K562 (cell line): ENCODE measurements around the gene FOXO3. TPM values are rescaled to one million over a fixed set of nuclear protein-coding genes. Genes with fewer than 3 reads are reported as not detected.

Source experiments
- ASH1L ChIP-seq: fragments of 450-650 bp; IDR thresholded peaks from 2 replicates; pipeline ENCODE4 v1.6.1; 2018; ENCODE audit warnings: borderline replicate concordance, mild to moderate bottlenecking, low read depth; ENCODE audit not compliant: partially characterized antibody
- BMI1 ChIP-seq: fragments of 150-350 bp; IDR thresholded peaks from 2 replicates; pipeline ENCODE4 v1.6.1; 2014; ENCODE audit warnings: low read length
- EHMT2 ChIP-seq: fragments of 450-650 bp; IDR thresholded peaks from 2 replicates; pipeline ENCODE4 v1.6.1; 2018; ENCODE audit warnings: antibody characterized with exemption
- GATAD2A ChIP-seq: fragments of 450-650 bp; IDR thresholded peaks from 2 replicates; pipeline ENCODE4 v1.6.1; 2017
- MED1 ChIP-seq: sonication (generic); formaldehyde crosslinking; IDR thresholded peaks from 2 replicates; pipeline ENCODE4 v1.8.1; 2023; ENCODE audit warnings: missing genetic modification reagents, borderline replicate concordance
- NBN ChIP-seq: fragments of 450-650 bp; IDR thresholded peaks from 2 replicates; pipeline ENCODE4 v1.6.1; 2016; ENCODE audit warnings: low read depth, mild to moderate bottlenecking
- NONO ChIP-seq, 2 experiments: fragments of 200-400 bp in 1 of 2; fragments of 450-650 bp in 1 of 2; formaldehyde crosslinking in 1 of 2; IDR thresholded peaks; 2 replicates each; pipeline ENCODE4 v1.6.1; 2017; ENCODE audit warnings: low read depth in 2 of 2, mild to moderate bottlenecking in 2 of 2, moderate library complexity in 2 of 2, low read length in 1 of 2
- NR1H2 ChIP-seq: sonication (generic); formaldehyde crosslinking; IDR thresholded peaks from 2 replicates; pipeline ENCODE4 v1.4.0; 2020; ENCODE audit warnings: mild to moderate bottlenecking, missing genetic modification reagents
- PHB ChIP-seq: fragments of 250-450 bp; sonication (Bioruptor Pico); IDR thresholded peaks from 2 replicates; pipeline ENCODE4 v1.5.0; 2021
- RB1 ChIP-seq: fragments of 450-650 bp; IDR thresholded peaks from 2 replicates; pipeline ENCODE4 v1.6.1; 2017; ENCODE audit warnings: low read depth, mild to moderate bottlenecking
- WHSC1 ChIP-seq: IDR thresholded peaks from one replicate; pipeline ENCODE4 v1.6.1; 2012; ENCODE audit warnings: low read length, control low read depth, inconsistent platforms
- ZBTB2 ChIP-seq: fragments of 450-650 bp; IDR thresholded peaks from 2 replicates; pipeline ENCODE4 v1.6.1; 2016; ENCODE audit warnings: antibody characterized with exemption
- ZNF449 ChIP-seq: fragments of 250-450 bp; sonication (Bioruptor Pico); IDR thresholded peaks from 2 replicates; pipeline ENCODE4 v1.8.0; 2022; ENCODE audit warnings: moderate library complexity, mild to moderate bottlenecking, inconsistent platforms
- ZNF668 ChIP-seq: fragments of 250-450 bp; sonication (Bioruptor Pico); IDR thresholded peaks from 2 replicates; pipeline ENCODE4 v1.8.0; 2022; ENCODE audit warnings: mild to moderate bottlenecking, inconsistent platforms
- polyA plus RNA-seq, 8 experiments: library from polyadenylated mRNA; depleted of rRNA in 4 of 8; stranded (reverse) in 5 of 8; unstranded in 3 of 8; fragments of >200 nt; fragmentation: Nextera tagmentation in 2 of 8; fragmentation: Illumina TruSeq in 1 of 8; extraction: Ambion mirVana in 2 of 8; extraction: Trizol in 1 of 8; gene quantifications; 2 replicates each; pipeline versions ENCODE4 v1.2.1 to v1.2.3, GENCODE V29; 2011 to 2014; ENCODE audit warnings: inconsistent platforms in 1 of 8, missing spikeins in 1 of 8
- total RNA-seq, 7 experiments: library from RNA; depleted of rRNA in 6 of 7; stranded (reverse); fragments of >200 nt in 6 of 7; fragmentation: Illumina TruSeq in 2 of 7; extraction: Trizol in 2 of 7; gene quantifications; 2 replicates each; pipeline versions ENCODE4 v1.2.1 to v1.2.3, GENCODE V29; 2011 to 2021; ENCODE audit warnings: low replicate concordance in 1 of 7
- TF ChIP-seq, protein P1 (sequence below): fragments of 250-450 bp; sonication (Bioruptor Pico); IDR thresholded peaks from 2 replicates; pipeline ENCODE4 v1.9.0; 2021; ENCODE audit warnings: mild to moderate bottlenecking
- TF ChIP-seq, protein P2 (sequence below): sonication (generic); formaldehyde crosslinking; IDR thresholded peaks from 2 replicates; pipeline ENCODE4 v1.8.1; 2022; ENCODE audit warnings: missing genetic modification reagents
- TF ChIP-seq, protein P3 (sequence below): sonication (generic); formaldehyde crosslinking; IDR thresholded peaks from 2 replicates; pipeline ENCODE4 v1.8.0; 2022; ENCODE audit warnings: mild to moderate bottlenecking, missing genetic modification reagents
- TF ChIP-seq, protein P4 (sequence below): sonication (generic); formaldehyde crosslinking; IDR thresholded peaks from 2 replicates; pipeline ENCODE4 v1.8.0; 2022; ENCODE audit warnings: mild to moderate bottlenecking, missing genetic modification reagents
- TF ChIP-seq, protein P5 (sequence below): fragments of 450-650 bp; formaldehyde crosslinking; IDR thresholded peaks from 2 replicates; pipeline ENCODE4 v1.4.0; 2022; ENCODE audit warnings: missing genetic modification characterization

The FOXO3 gene
- total and polyA plus RNA-seq, 9 of the 15 experiments (the other 6 are each of a cell fraction or from before 2014, with no cell fraction given) = 3.0 to 14.6 (median 6.0) TPM

DNA sequence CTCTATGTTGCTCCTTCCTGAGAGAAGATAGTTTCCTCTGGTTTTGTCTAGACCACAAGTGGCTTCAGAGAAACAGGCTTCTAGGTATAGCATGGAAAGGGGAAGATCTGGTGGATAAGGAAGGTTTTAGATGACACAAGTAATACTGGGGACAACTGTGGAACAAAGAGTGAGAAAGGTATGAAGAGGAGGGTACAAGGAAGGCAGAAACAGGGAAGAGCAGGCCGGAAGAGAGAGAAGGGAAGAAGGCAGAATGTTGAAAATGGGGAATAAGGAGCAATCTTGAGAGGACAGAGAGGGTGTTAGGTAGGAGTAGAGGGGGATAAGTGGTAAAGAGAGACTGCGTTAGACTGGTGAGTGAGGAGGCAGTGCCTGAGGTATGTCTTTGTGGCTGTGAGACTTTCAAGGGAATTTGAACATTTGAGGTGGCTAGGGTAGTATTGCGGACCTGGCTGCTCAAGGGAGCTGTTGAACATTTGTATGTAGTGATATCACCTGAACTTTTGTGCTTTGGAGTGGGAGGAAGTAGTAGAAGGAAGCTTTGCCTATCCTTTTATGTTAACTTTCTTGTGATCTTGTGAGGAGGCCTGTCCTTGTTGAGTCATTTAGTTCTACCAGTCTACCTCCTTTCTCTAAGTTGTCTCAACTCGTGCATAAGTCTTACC, 69.5 kb downstream of the FOXO3 start (continued):
- no peak for TF ChIP-seq NONO (IDR thresholded peaks at IDR 0.05; ENCODE audit: low read depth in 2 of 2, low read length in 1 of 2)
- peak; percentile 90 for TF ChIP-seq EHMT2
- no peak for TF ChIP-seq BMI1
- 0 out of 2 replicates have a peak, but pooled peaks have one; percentile 70 for TF ChIP-seq GATAD2A
- TF ChIP-seq ZNF668 (CRISPR knock-in tag) = no peak
- TF ChIP-seq, protein P1, sequence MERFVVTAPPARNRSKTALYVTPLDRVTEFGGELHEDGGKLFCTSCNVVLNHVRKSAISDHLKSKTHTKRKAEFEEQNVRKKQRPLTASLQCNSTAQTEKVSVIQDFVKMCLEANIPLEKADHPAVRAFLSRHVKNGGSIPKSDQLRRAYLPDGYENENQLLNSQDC = no peak
- TF ChIP-seq RB1 = no peak
- no peak for TF ChIP-seq PHB (CRISPR knock-in tag)
- TF ChIP-seq, protein P2, sequence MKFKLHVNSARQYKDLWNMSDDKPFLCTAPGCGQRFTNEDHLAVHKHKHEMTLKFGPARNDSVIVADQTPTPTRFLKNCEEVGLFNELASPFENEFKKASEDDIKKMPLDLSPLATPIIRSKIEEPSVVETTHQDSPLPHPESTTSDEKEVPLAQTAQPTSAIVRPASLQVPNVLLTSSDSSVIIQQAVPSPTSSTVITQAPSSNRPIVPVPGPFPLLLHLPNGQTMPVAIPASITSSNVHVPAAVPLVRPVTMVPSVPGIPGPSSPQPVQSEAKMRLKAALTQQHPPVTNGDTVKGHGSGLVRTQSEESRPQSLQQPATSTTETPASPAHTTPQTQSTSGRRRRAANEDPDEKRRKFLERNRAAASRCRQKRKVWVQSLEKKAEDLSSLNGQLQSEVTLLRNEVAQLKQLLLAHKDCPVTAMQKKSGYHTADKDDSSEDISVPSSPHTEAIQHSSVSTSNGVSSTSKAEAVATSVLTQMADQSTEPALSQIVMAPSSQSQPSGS (CRISPR knock-in tag) = no peak
- TF ChIP-seq, protein P3, sequence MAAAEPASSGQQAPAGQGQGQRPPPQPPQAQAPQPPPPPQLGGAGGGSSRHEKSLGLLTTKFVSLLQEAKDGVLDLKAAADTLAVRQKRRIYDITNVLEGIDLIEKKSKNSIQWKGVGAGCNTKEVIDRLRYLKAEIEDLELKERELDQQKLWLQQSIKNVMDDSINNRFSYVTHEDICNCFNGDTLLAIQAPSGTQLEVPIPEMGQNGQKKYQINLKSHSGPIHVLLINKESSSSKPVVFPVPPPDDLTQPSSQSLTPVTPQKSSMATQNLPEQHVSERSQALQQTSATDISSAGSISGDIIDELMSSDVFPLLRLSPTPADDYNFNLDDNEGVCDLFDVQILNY (CRISPR knock-in tag) = no peak
- no peak for TF ChIP-seq MED1 (CRISPR knock-in tag)
- no peak for TF ChIP-seq NR1H2 (CRISPR knock-in tag)
- no peak for TF ChIP-seq ZNF449 (CRISPR knock-in tag)
- TF ChIP-seq NBN = peak; percentile 68; the same call in 1 of the 2 replicates
- TF ChIP-seq ASH1L = no peak
- TF ChIP-seq, protein P4, sequence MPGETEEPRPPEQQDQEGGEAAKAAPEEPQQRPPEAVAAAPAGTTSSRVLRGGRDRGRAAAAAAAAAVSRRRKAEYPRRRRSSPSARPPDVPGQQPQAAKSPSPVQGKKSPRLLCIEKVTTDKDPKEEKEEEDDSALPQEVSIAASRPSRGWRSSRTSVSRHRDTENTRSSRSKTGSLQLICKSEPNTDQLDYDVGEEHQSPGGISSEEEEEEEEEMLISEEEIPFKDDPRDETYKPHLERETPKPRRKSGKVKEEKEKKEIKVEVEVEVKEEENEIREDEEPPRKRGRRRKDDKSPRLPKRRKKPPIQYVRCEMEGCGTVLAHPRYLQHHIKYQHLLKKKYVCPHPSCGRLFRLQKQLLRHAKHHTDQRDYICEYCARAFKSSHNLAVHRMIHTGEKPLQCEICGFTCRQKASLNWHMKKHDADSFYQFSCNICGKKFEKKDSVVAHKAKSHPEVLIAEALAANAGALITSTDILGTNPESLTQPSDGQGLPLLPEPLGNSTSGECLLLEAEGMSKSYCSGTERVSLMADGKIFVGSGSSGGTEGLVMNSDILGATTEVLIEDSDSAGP (CRISPR knock-in tag) = no peak
- peak; percentile 69 for TF ChIP-seq WHSC1
- peak; percentile 57 for TF ChIP-seq ZBTB2
- TF ChIP-seq, protein P5, sequence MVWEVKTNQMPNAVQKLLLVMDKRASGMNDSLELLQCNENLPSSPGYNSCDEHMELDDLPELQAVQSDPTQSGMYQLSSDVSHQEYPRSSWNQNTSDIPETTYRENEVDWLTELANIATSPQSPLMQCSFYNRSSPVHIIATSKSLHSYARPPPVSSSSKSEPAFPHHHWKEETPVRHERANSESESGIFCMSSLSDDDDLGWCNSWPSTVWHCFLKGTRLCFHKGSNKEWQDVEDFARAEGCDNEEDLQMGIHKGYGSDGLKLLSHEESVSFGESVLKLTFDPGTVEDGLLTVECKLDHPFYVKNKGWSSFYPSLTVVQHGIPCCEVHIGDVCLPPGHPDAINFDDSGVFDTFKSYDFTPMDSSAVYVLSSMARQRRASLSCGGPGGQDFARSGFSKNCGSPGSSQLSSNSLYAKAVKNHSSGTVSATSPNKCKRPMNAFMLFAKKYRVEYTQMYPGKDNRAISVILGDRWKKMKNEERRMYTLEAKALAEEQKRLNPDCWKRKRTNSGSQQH (CRISPR knock-in tag) = peak; percentile 92
